NCI-H2029 treated with DMSO at 0.1 percent for 48 hours (cell line): Measurements from ENCODE around the gene KBTBD4.
A peak's percentile ranks its signal among the peaks of the same experiment; 100 is the strongest.
"Not testable (repeated sequence)": the region's sequence is repeated elsewhere in the genome, so short reads cannot be mapped to it uniquely, and the experiment has no call there.

ENCODE experiments used
- DNase-seq: peaks from one replicate; lab custom pipeline; 2025; lab: John Stamatoyannopoulos, UW

Gene KBTBD4

DNA sequence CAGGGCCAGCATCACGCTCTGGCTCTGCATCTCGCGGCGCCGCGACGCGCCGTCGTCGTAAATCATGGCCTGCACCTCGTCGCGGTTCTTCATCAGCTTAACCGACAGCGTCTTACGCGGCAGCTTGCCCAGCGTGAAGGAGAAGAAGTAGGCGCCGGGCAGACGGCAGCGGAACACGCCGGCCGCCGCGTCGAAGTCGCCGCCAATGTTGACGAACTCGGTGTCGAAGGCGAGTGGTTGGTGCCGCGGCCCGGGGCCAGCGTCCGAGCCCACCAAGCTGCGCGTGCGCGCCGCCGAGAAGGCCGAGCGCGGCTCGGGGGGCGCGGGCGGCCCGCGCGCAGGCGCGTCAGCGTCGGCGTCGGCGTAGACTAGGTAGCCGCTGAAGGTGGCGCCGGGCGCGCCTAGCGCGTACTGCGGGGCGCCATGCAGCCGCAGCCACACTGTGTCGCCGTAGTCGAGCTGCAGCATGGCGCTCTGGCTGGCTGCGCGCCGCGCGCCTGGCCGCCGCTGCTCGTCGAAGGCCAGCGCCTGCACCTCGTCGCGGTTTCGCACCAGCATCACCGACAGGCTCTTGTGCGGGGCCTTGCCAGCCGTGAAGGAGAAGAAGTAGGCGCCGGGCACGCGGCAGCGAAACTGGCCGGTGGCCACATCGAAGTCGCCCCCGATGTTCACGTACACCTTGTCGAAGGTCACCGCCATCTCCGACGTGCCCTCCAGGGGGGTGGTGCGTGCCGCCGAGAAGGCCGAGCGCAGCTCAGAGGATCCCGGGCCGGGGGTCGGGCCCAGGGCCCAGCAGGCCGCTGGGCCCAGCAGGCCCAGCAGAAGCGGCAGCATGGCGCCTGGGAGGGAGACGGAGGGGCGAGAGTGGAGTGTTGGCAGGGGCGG lies 11.4 kb upstream of the KBTBD4 start:
- DNase-seq, result no peak

DNA sequence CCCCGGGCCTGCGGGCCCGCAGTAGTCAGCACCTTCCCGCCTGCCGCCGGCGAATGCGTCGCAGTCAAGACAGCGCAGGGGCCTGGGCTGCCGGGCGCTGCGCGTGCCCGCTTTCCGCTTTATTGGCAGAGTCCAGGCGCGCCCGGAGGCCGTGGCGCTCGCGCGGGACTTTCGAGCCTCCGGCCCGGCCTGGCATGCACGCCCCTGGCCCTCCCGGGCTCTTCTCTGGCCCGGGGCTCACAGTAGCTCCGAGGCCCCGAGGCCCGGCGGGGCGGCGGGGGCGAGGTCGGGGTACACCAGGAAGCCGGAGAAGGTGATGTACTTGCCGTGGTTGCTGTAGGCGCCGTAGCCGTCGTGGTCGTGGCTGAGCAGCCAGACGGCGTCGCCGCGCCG lies 10.8 kb upstream of the KBTBD4 start:
- DNase-seq, result no peak

DNA sequence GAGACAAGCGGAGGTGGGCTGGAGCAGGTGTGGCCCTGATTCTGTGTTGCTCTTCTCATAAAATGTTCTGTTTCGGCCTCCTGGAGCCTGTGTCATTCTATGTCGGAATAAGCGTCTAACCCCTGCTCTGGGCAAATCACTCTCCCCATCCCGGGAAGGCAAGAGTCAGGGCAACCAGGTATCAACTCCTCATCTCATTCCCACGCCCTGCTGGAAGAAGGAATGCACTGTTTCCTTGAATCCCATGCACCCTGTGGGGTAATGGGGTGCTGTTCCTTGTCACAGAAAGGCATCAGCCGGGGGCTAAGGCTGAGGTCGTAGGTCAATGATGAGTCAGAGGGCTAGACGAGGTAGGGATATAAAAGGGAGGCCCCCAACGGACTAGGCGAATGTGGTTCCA lies 10.3 kb upstream of the KBTBD4 start:
- DNase-seq, result no peak

DNA sequence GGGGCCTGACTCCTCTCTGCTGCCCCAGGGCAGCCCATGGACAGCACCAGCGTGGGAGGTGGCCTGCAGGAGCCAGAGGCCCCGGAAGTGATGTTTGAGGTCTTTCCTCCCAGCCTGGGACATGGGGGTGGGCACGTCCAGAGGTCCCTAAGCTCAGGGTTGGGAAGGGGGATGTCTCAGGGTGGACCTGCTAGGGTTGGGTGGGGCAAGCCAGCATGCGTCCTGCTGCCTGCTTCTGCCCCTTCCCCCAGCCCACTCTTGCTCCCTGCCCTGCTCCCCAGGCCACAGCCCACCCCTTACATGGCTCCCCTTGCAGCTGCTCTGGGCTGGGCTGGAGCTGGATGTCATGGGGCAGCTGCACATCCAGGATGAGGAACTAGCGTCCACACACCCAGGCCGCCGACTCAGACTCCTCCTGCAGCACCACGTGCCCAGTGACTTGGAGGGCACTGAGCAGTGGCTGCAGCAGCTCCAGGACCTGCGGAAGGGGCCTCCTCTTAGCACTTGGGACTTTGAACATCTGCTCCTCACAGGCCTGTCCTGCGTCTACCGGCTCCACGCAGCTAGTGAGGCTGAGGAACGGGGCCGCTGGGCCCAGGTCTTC lies 9.1 kb upstream of the KBTBD4 start:
- no peak for DNase-seq

DNA sequence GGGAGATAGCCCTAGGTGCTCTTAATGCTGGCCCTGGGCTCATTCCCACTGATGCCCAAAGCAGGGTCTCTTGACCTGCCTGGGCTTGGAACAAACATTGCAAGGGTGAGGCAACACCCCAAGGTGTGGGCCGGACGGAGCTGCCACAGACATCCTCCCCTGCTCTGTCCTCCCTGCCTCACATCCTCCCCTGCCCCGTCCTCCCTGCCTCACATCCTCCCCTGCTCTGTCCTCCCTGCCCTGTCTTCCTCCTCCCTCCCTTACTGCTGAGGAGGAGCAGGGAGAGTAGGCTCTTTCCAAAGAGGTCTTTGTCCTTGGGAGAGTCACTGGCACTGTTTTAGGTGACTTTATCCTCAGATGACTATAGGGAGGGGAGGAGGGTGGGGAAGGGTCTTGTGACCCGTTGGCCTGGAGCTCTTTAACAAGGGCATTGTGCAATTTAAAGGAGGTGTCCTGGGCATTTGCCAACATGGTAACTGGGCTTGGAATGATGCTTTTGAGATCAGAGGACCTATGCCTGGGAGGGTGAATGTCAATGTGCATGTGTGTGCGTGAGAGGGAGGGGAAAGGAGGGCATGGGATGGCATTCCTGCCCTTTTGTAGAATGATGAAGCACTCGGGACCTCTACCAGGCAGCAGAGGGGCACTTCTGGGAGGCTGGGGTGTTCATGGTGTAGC lies 8.4 kb upstream of the KBTBD4 start:
- DNase-seq, result no peak

DNA sequence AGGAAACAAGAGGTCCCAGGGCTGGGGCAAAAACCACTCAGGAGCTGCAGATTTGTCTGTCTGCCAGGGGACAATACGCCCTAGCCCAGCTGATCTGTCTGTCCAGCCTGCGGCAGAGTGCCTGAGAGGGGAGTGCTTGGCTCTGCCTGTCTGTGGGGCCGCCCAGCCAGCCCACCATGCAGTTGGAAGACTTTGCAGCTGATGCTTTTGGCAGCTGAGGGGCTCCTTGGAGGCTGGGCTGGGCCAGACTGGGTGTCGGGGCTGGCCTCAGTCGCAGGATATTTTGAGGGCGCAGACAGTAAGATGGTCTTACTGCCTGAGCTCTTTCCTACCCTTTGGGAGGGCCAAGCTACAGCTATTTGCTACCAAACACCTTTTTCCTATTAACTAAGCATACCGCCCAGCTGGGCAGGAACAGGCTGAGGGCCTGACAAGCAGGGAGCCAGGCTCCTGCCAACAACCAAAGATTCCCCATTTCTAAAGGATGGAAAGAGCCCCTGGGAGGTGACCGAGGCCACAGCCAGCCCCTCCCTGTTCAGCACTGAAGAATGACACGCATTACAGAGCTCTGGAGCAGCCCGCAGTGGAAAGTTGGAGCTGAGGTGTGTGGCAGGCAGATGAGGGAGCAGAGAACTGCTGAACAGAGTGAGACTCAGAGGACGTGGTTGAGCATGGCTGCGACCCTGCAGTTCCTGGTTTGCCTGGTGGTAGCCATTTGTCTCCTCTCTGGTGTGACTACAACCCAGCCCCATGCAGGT lies 7.5 kb upstream of the KBTBD4 start, which contains the start of gene FAM180B:
Gene FAM180B, plus strand, starts transcription at position 581 of the 758 bp plus-strand sequence. Its CDS starts 91 bp downstream, at position 672.
- no peak for DNase-seq

DNA sequence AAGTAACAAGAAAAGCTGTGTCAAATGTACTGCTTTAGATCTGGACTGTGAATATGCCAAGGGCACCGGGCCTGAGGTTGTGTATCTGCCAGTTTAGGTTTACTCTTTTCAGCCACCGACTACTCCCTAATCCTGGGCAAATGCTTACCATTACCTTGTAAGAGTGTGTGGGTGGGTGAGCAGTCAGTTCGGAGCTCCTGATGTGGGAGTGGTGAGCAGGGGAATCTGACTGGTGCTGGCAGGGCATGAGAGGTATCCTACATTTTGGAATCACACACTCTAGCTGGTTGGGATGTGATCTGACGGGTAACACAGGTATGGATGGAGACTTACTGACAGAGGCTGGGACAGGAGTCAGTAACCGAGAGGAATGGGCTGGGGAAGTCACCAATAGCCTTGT lies 5.1 kb upstream of the KBTBD4 start:
- DNase-seq, result no peak

DNA sequence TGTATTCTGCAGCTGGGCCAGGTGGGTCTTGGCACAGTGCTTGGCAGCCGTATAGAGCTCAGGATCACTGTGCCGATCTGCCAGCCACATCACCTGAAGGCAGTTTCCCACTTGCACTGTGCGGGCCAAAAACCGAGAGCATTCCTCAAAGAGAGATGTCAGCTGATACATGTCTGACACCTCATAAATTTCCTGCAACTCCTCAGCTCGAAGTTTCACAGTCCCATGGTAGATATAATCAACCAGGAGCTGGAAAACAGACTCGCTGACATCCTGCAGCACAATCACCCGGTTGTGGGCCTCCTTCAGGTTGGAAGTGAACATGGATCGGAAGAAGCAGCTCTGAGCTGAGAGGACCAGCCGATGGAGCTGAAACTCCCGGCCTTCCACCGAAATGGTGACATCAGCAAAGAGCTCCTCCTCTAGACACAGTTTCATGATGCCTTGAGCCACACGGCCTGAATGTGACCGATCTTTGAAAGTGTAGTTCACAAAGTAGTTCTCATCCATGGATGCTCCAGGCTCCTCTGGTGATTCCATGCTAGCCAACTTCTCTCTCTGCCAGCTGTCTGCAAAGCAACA lies 1.2 kb downstream of the KBTBD4 start:
- DNase-seq, result no peak

DNA sequence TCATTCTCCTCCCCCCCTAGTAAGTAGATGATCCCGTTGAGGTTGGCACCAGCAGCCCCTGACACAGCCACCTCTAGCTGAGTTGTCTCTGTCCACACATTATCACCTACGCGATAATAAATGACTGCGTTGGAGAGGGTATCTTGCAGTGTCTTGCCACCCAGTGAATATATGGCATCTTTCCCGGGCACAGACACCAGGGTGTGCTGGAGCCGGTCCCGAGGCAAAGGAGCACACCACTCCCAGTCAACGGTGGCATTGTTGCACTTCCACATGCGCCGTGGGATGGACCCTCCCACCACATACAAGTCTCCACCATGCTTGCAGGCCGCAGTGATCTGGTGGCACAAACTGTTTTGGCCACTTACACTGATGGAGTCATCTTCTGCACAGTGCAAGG lies 5.4 kb downstream of the KBTBD4 start:
- DNase-seq, result no peak

DNA sequence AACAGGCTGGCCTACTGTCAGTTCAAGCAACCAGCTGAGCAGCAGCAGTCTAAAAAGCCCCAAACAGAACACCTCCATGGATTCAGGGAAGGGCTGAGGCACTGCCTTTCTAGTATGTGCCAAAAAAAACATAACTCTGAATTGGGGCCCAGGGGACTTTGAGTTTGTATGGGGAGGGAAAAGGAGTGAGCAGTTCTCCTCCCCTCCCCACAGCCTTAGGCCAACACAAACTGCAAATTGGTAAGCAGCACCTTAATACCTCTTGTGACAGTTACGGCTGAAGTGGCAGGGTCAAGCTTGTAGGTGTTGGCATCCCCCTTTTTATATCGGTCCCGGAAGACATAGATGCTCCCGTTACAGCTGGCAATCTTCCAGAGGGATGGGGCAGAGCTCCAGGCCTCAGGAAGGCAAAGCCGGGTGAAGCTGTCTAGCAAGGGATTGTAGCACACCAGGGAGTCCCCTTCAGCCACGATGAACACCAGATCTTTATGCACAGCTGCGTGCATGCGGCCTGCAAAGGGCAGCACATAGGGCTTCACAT lies 6.0 kb downstream of the KBTBD4 start:
- DNase-seq, result no peak

DNA sequence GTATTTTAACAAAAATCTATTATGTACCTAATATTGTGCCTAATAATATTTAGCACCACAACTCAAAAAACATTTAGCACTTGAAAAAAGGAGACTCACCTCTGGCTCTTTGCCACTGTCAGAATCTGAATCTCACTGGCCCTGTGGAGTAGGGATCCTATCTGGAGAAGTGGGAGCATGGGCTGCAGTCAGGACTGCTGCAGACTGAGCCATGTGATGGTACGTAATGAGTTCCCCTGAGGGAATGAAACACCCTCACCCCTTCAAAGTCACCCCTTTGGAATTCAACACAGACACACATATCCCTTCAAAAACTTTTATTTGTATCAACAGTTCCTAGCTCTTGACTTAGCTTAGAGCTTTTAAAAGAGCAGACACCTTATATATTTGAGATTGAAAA lies 6.9 kb downstream of the KBTBD4 start:
- no peak for DNase-seq

DNA sequence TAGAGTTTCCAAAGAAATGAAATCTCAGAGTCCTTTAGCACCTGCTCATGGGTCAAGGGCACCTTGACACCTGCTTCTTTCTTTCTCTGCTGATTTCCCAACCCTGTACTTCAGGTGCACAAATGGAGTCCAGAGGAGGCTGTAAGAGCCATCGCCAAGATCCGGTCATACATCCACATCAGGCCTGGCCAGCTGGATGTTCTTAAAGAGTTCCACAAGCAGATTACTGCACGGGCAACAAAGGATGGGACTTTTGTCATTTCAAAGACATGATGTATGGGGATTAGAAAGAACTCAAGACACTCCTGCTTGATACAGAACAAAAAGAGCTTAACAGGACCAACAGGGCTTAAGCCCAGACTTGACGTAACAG lies 7.4 kb downstream of the KBTBD4 start:
- DNase-seq, result no peak

DNA sequence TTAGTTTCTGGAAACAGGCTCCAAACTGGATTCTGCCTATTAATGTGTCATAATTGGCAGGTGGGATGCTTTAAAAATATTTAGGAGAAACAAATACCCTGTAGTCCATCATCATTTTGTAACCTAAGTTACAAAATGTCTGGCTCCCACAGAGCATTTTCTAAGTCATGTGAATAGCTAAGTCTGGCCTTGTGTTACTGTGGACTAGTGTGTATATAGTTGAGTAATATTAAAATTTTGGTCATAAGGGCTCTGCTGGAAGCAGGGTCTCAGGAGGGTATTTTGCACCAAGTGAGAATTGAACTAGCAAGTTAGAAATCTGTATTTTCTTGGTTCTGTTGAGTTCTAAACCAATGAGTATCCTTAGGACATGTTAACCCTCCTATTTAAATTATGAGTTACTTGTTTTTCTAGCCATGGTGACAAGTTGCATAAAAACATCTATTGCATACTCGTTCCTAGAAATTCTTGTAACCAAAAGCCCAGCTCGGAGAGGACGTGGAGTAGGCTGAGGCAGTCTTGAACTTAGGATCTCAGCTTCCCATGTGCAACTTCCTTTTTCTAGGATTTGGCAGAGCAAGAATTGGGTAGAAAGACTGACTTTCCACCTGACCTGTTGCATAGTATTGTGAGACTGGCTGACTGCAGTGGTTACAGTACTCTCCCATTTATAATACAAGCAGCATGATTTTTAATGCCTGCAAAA lies 8.0 kb downstream of the KBTBD4 start:
- DNase-seq, result no peak

DNA sequence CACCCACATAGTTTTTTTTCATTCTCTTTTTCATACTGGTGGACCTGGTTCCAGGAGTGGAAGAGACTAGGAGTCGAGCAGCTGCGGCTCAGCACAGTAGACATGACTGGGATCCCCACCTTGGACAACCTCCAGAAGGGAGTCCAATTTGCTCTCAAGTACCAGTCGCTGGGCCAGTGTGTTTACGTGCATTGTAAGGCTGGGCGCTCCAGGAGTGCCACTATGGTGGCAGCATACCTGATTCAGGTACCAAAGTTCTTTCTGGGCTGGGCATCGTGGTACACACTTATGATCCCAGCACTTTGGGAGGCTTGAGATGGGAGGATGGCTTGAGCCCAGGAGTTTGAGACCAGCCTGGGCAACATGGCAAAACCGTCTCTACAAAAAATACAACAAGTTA lies 9.1 kb downstream of the KBTBD4 start:
- no peak for DNase-seq

DNA sequence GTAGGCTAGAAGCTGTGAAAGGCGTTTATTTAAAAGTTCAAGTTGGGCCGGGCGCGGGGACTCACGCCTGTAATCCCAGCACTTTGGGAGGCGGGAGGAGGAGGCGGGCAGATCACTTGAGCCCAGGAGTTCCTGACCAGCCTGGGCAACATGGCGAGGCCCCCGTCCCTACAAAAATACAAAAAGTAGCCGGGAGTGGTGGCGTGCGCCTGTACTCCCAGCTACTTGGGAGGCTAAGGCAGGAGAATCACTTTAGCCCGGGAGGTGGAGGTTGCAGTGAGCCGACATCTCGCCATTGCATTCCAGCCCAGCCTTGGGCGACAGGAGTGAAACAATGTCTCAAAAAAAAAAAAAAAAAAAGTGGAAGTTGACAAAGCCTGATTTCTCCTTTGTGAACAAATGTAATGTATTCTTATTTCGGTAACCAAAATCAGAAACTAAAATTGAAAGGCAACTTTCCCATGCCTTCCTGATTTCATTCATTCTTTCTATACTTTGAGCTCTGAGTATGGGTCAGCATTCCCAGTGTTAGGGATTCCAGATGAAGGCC lies 12.5 kb downstream of the KBTBD4 start:
- DNase-seq, result no peak

DNA sequence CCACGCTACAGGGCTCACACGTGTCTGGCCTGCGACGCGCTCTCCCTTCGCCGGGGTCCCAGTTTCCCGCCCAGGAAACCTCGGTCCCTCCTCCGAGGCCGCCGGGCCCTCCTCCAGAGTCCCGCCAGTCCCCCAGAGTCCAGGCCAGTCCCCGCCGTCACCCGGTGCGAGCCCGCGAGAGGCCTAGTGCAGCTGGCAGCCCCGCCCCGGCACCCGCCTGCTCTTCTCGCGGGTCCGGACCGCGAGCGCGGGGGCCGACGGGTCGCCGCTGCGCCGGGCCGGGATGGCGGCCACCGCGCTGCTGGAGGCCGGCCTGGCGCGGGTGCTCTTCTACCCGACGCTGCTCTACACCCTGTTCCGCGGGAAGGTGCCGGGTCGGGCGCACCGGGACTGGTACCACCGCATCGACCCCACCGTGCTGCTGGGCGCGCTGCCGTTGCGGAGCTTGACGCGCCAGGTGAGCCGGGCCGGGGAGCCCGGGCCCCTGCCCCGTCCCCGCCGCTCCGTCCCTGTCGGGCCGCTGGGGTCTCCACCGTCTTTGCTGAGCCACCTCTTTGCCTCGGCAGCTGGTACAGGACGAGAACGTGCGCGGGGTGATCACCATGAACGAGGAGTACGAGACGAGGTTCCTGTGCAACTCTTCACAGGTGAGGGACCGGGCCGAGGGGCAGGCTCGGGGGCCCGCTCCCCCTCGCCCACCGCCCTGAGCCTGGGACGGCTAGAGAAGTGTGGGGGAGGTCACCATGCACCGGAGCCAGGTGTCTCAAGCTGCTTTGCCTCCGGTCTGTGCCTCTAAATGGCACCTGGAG lies 13.2 kb downstream of the KBTBD4 start, which contains the start of gene PTPMT1:
Gene PTPMT1, plus strand, starts transcription at position 260 of the 809 bp plus-strand sequence. Its CDS starts 24 bp downstream, at position 284.
- peak; percentile 38 for DNase-seq

DNA sequence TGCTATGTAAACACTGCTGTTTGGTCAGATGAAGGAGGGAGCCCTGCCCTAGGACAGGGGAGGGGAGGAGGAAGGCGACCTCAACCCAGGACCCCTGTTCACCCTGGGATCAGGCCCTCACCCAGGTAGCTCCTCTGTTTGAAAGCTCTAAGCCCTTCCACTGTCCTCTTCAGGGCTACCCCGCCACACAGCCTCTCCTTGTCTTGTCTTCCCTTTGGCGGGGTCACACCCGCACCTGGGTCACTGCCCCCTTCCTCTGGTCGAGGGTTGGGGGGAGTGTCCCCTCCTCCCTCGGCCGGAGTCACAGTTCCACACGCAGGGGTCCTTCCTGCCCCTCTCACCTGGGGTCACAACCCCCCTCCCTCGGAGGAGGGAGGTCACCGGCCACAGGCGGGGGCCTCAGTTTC lies 13.8 kb downstream of the KBTBD4 start:
- DNase-seq, result no peak

DNA sequence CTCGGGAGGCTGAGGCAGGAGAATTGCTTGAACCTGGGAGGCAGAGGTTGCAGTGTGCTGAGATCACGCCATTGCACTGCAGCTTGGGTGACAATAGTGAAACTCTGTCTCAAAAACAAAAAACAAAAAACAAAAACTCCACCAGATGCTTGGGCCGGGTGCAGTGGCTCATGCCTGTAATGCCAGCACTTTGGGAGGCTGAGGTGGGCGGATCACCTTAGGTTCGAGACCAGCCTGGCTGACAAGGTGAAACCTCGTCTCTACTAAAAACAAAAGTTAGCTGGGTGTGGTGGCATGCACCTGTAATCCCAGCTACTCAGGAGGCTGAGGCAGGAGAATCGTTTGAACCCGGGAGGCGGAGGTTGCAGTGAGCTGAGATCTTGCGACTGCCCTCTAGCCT lies 14.4 kb downstream of the KBTBD4 start:
- DNase-seq, result not testable (repeated sequence)

DNA sequence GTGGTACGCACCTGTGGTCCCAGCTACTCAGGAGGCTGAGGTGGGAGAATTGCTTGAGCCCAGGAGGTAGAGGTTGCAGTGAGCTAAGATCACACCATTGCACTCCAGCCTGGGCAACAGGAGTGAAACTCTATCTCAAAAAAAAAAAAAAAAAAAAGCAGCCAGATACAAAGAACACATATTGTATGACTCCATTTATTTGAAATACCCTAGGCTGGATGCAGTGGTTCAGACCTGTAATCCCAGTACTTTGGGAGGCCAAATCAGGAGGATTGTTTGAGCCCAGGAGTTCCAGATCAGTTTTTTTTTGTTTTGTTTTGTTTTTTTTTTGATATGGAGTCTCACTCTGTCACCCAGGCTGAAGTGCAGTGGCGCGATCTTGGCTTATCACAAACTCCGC lies 16.4 kb downstream of the KBTBD4 start:
- not testable (repeated sequence) for DNase-seq

DNA sequence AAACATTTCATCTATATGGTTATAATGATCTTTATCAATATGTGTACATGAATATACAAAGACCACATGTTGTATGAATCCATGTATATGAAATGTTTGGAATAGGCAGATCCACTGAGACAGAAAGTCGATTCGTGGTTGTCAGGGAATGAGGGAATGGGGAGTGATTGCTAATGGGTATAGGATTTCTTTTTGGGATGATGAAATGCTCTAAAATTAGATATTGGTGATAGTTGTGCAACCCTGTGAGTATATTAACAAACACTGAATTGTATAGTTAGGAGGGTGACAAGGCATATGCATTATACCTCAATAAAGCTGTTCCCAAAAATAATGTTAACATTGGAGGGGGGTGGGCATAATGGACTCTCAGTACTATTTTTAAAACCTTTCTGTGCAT lies 18.3 kb downstream of the KBTBD4 start:
- no peak for DNase-seq
